Measurements from ENCODE around the gene FBLN5. TPM values are rescaled to one million over a fixed set of nuclear protein-coding genes. Genes with fewer than 3 reads are reported as not detected.

The FBLN5 gene
- total and polyA plus RNA-seq, 9 of the 15 experiments (the other 6 are each of a cell fraction or from before 2014, with no cell fraction given): 0.11 to 0.22 TPM; not detected in 7

- TF ChIP-seq ZBTB12 (CRISPR knock-in tag; IDR thresholded peaks at IDR 0.05): no peak
Observed at GRCh38 chr14:91931478-91932088, 15.9 kb downstream of the FBLN5 start (continued).

GRCh38 chr14:91929700-91930099 is 17.8 kb downstream of the FBLN5 start:
- Histone ChIP-seq H3K27me3 (ENCODE audit: control insufficient read depth in 2 of 2, insufficient read depth in 2 of 2, low read length in 2 of 2) (peaks cover 0 to 33% of the 10 kb centered on the region in 2 experiments; a peak in 4 of 5 replicates), H3K4me3 (no peak overlapping the region), H3K4me2 (ENCODE audit: insufficient read depth, low read length) (no peak overlapping the region), H3K36me3 (ENCODE audit: control insufficient read depth, insufficient read depth, low read length) (no peaks in the 10 kb centered on the region), H3K4me1 (replicated peaks in 1 of 2; ENCODE audit: control insufficient read depth in 2 of 2, insufficient read depth in 2 of 2, low read length in 2 of 2) (peaks cover 0 to 4% of the 10 kb centered on the region in 2 experiments; a peak in 2 of 5 replicates), H3K9me3 (replicated peaks; ENCODE audit: control insufficient read depth, insufficient read depth, low read depth, low read length) (no peaks in the 10 kb centered on the region), H2AFZ (ENCODE audit: low read depth, low read length) (no peak overlapping the region), H3K9ac (ENCODE audit: insufficient read depth in 1 of 2, low read depth in 2 of 2, low read length in 2 of 2) (no peak overlapping the region), H3K27ac (ENCODE audit: extremely low read depth, low read depth, low read length) (no peak overlapping the region), H3K9me1 (ENCODE audit: control insufficient read depth, insufficient read depth, low read length) (no peaks in the 10 kb centered on the region), H4K20me1 (replicated peaks; ENCODE audit: control insufficient read depth, insufficient read depth, low read length) (no peaks in the 10 kb centered on the region), H3K79me2 (ENCODE audit: control insufficient read depth, insufficient read depth, low read length) (no peaks in the 10 kb centered on the region)
- intact Hi-C loops (cut with micrococcal nuclease): no loop called here
- BruUV-seq (replicated peaks): no TSS peak
- ChIA-PET CTCF (ENCODE audit: low intra/inter-chr PET ratio) (no interaction called here), POLR2A (no interaction called here)
- 0% methylated on average over 3 of the region's 3 CpGs for WGBS (ENCODE audit: insufficient coverage, low coverage, missing lambda C conversion rate)
- TF ChIP-seq POLR2AphosphoS2 (IDR thresholded peaks at IDR 0.05; ENCODE audit: low read length) (no peak), ZNF23 (CRISPR knock-in tag; IDR thresholded peaks at IDR 0.05) (no peak), ADNP (tag; IDR thresholded peaks at IDR 0.05) (no peak), BDP1 (IDR thresholded peaks at IDR 0.05; ENCODE audit: insufficient read depth, insufficient read length) (no peak), ID3 (CRISPR knock-in tag; IDR thresholded peaks at IDR 0.05) (no peak), ID3 (tag; IDR thresholded peaks at IDR 0.05) (no peak), RHOXF2B (CRISPR knock-in tag; conservative IDR thresholded peaks at IDR 0.05) (no peak), MAFK (IDR thresholded peaks at IDR 0.05; ENCODE audit: low read length) (no peak)
- DNase-seq (ENCODE audit: extremely low read depth in 1 of 4, low spot score in 3 of 4) (no peak), ATAC-seq (no peak), FAIRE-seq (no peak)
- in situ Hi-C loops (cut with MboI): no loop called here

All from K562 (cell line).